A673 (cell line): ENCODE data around the gene PLCG2.

Source experiments
- CTCF ChIP-seq: fragments of 300-800, 200-600 bp; sonication (generic); conservative IDR thresholded peaks from 2 replicates; pipeline ENCODE4 v1.5.1; 2017; ENCODE audit warnings: low read depth, mild to moderate bottlenecking, antibody characterized with exemption, low read length, moderate library complexity, mixed read lengths
- EZH2 ChIP-seq: fragments of 200-600 bp; sonication (generic); IDR thresholded peaks from 2 replicates; pipeline ENCODE4 v1.6.1; 2017; ENCODE audit warnings: borderline replicate concordance, low read depth, mild to moderate bottlenecking, mixed read lengths, antibody characterized with exemption, low read length; ENCODE audit not compliant: poor library complexity, severe bottlenecking

- TF ChIP-seq CTCF (no peak), EZH2 (no peak)
These were observed 33.2 kb upstream of the PLCG2 start for GRCh38 chr16:81745704-81746558.
